Upper lobe of left lung (tissue), 4 donors: ENCODE measurements around the gene TCEAL9.
A peak's percentile ranks its signal among the peaks of the same experiment; 100 is the strongest.

ENCODE experiments used
- CTCF ChIP-seq, 6 experiments: fragments of 450-650 bp in 4 of 6; fragments of 200-600 bp in 2 of 6; sonication (generic) in 2 of 6; IDR thresholded peaks; one replicate each; pipeline ENCODE4 v1.5.1; 2016 to 2019; ENCODE audit warnings: antibody characterized with exemption in 6 of 6
- EP300 ChIP-seq, 4 donors: sonication (generic); formaldehyde crosslinking; IDR thresholded peaks; one replicate each; pipeline ENCODE4 v1.5.1; 2017; ENCODE audit warnings: antibody characterized with exemption in 4 of 4, control low read depth in 2 of 4
- POLR2A ChIP-seq, 4 donors: fragments of 450-650 bp; IDR thresholded peaks; one replicate each; pipeline ENCODE4 v1.5.1; 2016 to 2017; ENCODE audit warnings: antibody characterized with exemption in 4 of 4, mild to moderate bottlenecking in 2 of 4
- POLR2AphosphoS5 ChIP-seq, 2 donors: sonication (generic); formaldehyde crosslinking; IDR thresholded peaks; one replicate each; pipeline ENCODE4 v1.5.1; 2017; ENCODE audit warnings: antibody characterized with exemption in 2 of 2

- peak in 1 of 4 donors; percentile 36 for TF ChIP-seq EP300 (IDR thresholded peaks at IDR 0.05)
- peak in 1 of 2 donors; percentile 75 for TF ChIP-seq POLR2AphosphoS5 (IDR thresholded peaks at IDR 0.05)
- no peak for TF ChIP-seq CTCF (IDR thresholded peaks at IDR 0.05)
- peak in 1 of 4 donors; percentile 37 for TF ChIP-seq POLR2A (IDR thresholded peaks at IDR 0.05)
These were observed 48.1 kb downstream of the TCEAL9 start for GRCh38 chrX:103404231-103405008.
